GM10847 (cell line): ENCODE measurements around the gene USP4.

Source experiments
- POLR2A ChIP-seq: IDR thresholded peaks from 2 replicates; pipeline ENCODE4 v1.6.1; 2011; ENCODE audit not compliant: insufficient read length; ENCODE audit errors: extremely low read depth

The USP4 gene

GRCh38 chr3:49310677-49311076, 29.2 kb downstream of the USP4 start:
- TF ChIP-seq POLR2A, result no peak

DNA sequence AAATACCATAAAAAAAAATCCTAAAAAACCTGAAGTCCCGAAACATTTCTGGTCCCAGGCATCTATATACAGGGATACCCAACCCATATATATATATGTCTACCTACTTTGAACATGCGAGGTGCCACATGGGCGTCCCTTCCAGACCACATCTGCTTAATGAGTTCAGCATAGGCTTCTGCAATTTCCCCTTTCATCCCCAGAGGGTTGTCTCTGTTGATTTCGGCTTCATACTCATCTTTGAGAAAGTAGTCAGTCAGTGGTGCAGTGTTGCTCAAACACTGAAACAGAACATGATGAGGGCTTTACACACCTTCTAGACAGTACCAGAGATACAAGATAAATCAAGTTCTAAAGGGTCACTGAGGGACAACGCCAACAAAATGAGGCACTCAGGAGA, 34.2 kb downstream of the USP4 start:
- no peak for TF ChIP-seq POLR2A

DNA sequence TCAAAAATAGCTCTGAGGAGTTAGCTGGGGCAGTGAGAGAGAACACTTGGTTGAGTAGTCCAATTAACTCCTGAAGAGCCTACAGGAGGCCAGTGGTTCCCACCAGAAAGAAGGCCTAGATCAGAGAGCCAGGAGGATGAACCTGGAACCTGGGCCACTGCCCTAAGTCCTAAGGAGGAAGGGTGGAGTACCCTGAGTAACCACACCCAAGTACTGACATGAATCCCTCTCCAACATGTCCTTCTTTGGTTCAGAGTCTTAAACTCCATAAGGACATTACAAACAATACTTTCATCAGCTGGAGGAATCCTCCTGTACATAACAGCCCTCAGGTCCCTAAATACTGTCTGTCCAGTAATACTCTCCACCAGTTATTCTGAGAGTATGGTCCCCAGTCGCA, 37.2 kb downstream of the USP4 start:
- no peak for TF ChIP-seq POLR2A

- no peak for TF ChIP-seq POLR2A
Measured at GRCh38 chr3:49300595-49300994, 39.3 kb downstream of the USP4 start.

DNA sequence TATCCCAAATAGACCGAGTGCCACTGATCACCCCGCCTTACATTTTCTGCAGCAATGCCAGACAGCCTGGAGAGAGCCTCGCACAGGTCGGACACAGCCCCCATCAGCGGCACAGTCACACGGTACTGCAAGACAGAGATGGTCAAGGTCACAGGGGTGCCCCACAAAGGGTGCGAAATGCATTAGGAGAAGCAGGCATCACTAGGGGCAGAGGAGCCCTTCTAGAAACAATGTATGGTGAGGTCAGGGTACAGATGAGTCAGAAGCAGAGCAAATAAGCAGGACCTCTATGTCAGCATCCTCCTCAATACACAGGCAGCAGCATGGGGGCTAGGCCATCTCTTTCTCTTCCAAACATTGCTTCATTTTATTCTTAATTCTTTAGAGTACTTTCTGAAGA, 41.3 kb downstream of the USP4 start:
- no peak for TF ChIP-seq POLR2A

GRCh38 chr3:49296781-49297411, 43.0 kb downstream of the USP4 start:
- TF ChIP-seq POLR2A, result no peak

DNA sequence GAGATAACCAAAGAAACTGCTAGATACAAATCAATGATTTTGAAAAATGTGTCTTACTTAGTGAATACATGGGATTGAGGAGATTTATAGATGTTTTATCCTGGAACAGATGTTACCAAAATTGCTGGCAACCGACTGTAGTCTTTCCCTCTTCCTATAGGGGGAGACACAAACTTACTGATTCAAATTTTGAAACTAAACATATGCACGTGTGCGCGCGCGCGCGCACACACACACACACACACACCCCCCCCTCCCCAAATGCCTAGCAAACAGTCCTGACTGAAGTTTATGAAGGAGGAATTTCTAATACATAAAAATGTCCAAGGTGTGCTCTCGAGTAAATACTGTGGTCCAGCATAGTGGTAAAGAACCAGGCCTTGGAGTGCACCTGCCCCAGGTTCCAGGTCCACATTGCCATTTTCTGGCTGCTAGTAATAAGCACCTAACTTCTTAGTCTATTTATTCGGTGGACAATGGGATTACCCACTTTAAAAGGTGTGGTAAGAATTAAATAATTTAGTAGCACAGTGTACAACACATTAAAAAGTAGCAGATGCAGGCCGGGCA, 44.3 kb downstream of the USP4 start:
- TF ChIP-seq POLR2A, result no peak

- no peak for TF ChIP-seq POLR2A
Measured at GRCh38 chr3:49294343-49294742, 45.5 kb downstream of the USP4 start.

DNA sequence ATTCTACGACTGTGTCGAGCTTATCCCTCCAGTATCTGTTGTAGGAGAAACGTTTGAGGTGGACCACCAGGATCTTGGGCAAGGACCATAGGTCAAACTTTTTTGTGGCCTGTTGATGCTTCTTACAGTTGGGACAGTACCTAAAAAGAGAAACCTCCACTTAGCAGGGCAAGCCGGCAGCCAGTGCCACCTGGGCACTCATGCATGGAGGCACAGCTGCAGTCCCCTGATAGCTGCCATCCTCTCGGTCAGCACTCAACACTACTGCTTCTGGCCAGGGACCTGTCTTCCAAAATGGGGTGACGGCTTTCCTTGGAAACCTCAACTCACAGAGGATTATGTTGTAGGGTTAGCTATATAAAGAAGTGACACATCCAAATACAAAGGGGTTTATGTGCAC, 55.9 kb downstream of the USP4 start:
- TF ChIP-seq POLR2A, result no peak

GRCh38 chr3:49279376-49279775, 60.5 kb downstream of the USP4 start:
- TF ChIP-seq POLR2A, result no peak

- TF ChIP-seq POLR2A, result no peak
Measured at GRCh38 chr3:49278548-49278947, 61.3 kb downstream of the USP4 start.

GRCh38 chr3:49277383-49277775, 62.5 kb downstream of the USP4 start:
- TF ChIP-seq POLR2A, result no peak

DNA sequence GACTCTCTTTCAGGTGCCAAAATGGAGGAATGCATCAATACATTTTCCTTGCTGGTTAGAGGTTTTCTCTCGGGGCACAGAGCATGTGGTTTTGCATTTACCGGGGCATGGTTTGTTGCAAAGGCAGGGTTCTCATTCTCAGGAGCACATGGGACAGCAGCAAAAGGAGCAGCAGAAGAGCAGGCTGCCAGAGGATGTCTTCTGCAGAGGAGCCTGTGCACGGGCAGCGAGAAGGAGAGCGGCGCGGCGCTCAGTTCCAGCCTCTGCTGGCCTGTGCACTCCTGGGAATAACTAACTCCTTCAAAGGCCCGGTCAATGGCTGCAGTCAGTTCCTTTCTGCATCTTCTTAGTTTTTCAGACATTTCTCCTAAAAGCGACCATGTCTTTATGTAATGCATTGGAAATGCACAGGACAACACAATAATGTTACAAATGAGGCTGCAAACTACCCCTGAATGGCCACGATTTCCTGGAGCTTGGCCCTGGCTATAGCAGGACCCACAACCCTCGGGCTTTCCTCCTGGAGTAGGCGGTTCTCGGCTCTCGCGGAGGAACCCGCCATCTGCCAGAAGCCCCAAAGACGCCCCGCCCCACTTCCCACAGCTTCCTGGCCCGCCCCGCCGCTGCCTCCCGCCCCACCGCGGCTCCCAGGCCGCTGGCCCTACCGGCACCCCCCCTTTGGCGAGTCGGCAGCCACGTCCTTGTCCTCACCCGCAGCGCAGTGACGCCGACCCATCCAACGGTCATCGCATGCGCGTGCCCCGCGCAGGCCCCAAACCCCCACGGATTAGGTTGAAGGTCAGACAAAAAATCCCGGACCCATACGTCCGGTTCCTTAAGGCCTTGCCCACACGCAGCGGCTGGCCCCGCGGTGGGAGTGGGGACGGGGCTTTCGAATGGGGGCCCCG, 63.1 kb downstream of the USP4 start, which contains the start of gene C3orf62:
TSS of gene C3orf62 (minus strand) at position 758 of the 908 bp plus-strand sequence. CDS start at position 398, 360 bp downstream.
- TF ChIP-seq POLR2A, result peak; percentile 47

GRCh38 chr3:49273825-49274532, 65.9 kb downstream of the USP4 start:
- no peak for TF ChIP-seq POLR2A

DNA sequence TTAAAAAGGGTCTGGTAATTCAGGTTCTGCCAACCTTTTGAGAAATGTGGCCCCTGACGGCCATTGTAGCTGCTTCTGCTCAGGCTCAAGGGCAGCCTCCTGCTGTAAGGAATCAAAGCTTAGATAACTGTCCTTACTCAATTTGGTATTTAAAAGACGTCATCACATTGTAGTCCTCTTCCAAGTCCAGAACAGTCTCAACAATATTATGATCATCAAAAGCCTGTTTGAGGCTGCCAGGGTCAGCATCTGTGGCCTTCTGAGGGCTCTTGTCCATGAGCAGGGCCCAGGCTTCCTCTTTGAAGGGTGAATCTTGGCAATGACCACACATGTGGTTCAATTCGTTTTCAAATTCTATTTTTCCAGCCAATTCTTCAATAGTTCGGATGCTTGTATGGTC, 68.8 kb downstream of the USP4 start:
- TF ChIP-seq POLR2A, result no peak
